Chondrocyte (in vitro differentiated cells): ENCODE results near the gene RPSA. TPM values are rescaled to one million over a fixed set of nuclear protein-coding genes. Genes with fewer than 3 reads are reported as not detected.
"Not testable (repeated sequence)": the region's sequence is repeated elsewhere in the genome, so short reads cannot be mapped to it uniquely, and the experiment has no call there.

Source experiments
- DNase-seq: peaks from one replicate; pipeline ENCODE4 v3.0.0; 2021; ENCODE audit warnings: mixed read lengths, low spot score
- H3K27ac Mint-ChIP-seq: one replicate; pipeline ENCODE4 v1.8.0; 2021; ENCODE audit warnings: mild to moderate bottlenecking, moderate library complexity, mixed read lengths; ENCODE audit not compliant: unreplicated experiment
- H3K27me3 Mint-ChIP-seq: 2 replicates; pipeline ENCODE4 v1.8.0; 2021; ENCODE audit warnings: low read depth, mixed read lengths
- H3K36me3 Mint-ChIP-seq: 2 replicates; pipeline ENCODE4 v1.8.0; 2021; ENCODE audit warnings: low read depth, mixed read lengths
- H3K4me1 Mint-ChIP-seq: 2 replicates; pipeline ENCODE4 v1.8.0; 2021; ENCODE audit warnings: low read depth, mild to moderate bottlenecking, mixed read lengths
- H3K4me3 Mint-ChIP-seq: one replicate; pipeline ENCODE4 v1.8.0; 2021; ENCODE audit warnings: mild to moderate bottlenecking, moderate library complexity, mixed read lengths; ENCODE audit not compliant: unreplicated experiment
- H3K9me3 Mint-ChIP-seq: 2 replicates; pipeline ENCODE4 v1.8.0; 2021; ENCODE audit warnings: low read depth, mixed read lengths
- total RNA-seq: library from RNA; stranded (reverse); gene quantifications from 3 replicates; pipeline ENCODE4 v1.2.1, GENCODE V29; 2021
- TF ChIP-seq, protein P1 (sequence below): fragments of 200-600 bp; sonication (generic); IDR thresholded peaks from 2 replicates; pipeline ENCODE4 v1.5.0; 2021; ENCODE audit warnings: antibody characterized with exemption, mild to moderate bottlenecking, moderate library complexity

RPSA gene
- total RNA-seq, 1 donor from 2014 or later = 723 TPM

DNA sequence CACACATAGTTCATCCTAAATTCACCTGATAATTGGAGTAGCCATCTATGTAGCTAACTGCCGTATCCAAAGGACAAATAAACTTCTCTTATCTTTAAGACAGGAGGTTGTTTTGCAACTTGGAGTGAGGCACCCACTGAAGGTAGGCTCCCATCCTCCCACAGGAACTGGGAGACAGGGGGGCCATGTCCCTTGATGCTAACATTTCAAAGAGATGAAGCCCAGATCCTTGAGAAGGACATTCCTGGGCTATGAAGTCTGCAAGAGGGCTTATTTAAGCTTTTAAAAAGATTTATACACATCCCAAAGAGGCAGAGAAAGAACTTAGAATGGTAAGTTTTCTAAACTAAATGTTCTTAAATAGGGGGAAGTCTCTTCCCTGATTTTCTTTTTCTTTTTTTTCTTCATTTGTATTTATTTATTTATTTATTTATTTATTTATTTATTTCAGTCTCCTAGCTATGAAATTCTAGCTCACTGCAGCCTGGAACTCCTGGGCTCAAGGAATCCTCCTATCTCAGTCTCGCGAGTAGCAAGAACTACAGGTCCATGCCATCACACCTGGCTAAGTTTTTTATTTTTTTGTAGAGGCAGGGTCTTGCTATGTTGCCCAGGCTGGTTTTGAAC lies 48.2 kb downstream of the RPSA start:
- peaks cover 27% of the 10 kb centered on the region for H3K27me3 Mint-ChIP-seq
- no peak overlapping the region for H3K4me3 Mint-ChIP-seq
- TF ChIP-seq, protein P1, sequence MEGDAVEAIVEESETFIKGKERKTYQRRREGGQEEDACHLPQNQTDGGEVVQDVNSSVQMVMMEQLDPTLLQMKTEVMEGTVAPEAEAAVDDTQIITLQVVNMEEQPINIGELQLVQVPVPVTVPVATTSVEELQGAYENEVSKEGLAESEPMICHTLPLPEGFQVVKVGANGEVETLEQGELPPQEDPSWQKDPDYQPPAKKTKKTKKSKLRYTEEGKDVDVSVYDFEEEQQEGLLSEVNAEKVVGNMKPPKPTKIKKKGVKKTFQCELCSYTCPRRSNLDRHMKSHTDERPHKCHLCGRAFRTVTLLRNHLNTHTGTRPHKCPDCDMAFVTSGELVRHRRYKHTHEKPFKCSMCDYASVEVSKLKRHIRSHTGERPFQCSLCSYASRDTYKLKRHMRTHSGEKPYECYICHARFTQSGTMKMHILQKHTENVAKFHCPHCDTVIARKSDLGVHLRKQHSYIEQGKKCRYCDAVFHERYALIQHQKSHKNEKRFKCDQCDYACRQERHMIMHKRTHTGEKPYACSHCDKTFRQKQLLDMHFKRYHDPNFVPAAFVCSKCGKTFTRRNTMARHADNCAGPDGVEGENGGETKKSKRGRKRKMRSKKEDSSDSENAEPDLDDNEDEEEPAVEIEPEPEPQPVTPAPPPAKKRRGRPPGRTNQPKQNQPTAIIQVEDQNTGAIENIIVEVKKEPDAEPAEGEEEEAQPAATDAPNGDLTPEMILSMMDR = no peak

DNA sequence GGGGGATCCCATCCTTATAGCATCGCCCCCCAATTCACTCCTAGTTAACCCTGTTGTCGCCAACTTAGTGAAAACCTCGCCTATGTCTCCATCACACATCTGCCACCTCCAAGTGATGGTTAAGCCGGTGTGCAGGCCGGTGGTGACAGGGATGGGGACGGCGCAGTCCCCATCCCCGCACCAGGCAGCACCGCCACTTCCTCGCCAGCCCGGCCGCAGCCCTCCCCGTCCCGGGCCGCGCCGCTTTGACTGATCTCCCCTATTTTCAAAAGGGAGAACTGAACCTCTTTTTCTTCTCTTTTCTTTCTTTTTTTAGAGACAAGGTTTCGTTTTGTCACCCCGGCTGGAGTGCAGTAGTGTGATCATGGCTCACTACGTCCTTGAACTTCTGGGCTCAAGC lies 49.6 kb downstream of the RPSA start:
- H3K36me3 Mint-ChIP-seq = no peaks in the 10 kb centered on the region
- no peak overlapping the region for H3K27ac Mint-ChIP-seq
- TF ChIP-seq, protein P1 = no peak
- H3K4me1 Mint-ChIP-seq = no peaks in the 10 kb centered on the region
- no peaks in the 10 kb centered on the region for H3K9me3 Mint-ChIP-seq
- H3K27me3 Mint-ChIP-seq = peaks cover 26% of the 10 kb centered on the region
- H3K4me3 Mint-ChIP-seq = no peak overlapping the region
- no peak for DNase-seq

More for the DNA sequence above, 48.2 kb downstream of the RPSA start:
- no peaks in the 10 kb centered on the region for H3K36me3 Mint-ChIP-seq
- H3K4me1 Mint-ChIP-seq = no peaks in the 10 kb centered on the region
- no peak for DNase-seq
- H3K9me3 Mint-ChIP-seq = no peaks in the 10 kb centered on the region
- H3K27ac Mint-ChIP-seq = no peak overlapping the region

DNA sequence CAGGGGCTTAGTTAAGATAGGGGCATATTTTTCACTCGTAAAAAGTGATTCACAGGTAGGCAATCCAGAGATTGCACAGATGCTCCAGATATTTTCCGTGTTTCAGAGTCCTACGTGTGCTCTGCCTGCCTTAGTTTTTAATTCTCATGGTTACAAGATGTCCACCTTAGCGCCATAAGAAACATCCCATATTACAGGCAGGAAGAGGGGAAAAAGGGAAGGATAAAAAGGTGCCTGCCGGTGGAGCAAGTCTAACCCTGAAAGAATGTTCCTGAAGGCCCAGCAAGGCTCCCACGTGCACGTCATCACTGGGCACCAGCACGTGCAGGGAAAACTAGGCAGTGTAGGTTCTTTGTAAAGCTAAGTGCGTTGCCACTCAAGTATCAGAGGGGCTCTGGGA lies 50.8 kb downstream of the RPSA start:
- Mint-ChIP-seq H3K9me3 (no peaks in the 10 kb centered on the region), H3K27ac (no peak overlapping the region), H3K36me3 (no peaks in the 10 kb centered on the region), H3K27me3 (peaks cover 21% of the 10 kb centered on the region), H3K4me3 (no peak overlapping the region), H3K4me1 (no peaks in the 10 kb centered on the region)
- no peak for DNase-seq
- TF ChIP-seq, protein P1 = no peak

DNA sequence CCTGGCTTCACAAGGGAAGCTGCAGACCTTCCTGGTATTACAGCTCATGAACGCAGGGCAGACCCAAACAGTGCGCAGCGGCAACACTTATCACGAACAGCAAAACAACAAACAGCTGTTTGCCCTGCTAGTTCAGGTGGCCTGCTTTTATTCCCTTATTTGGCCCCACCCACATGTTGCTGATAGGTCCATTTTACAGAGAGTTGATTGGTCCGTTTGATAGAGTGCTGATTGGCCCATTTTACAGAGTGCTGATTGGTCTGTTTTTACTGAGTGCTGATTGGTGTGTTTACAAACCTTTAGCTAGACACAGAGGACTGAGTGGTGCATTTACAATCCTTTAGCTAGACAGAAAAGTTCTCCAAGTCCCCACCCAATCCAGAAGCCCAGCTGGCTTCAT lies 52.1 kb downstream of the RPSA start:
- not testable (repeated sequence) for DNase-seq, H3K4me3 Mint-ChIP-seq, H3K4me1 Mint-ChIP-seq, H3K36me3 Mint-ChIP-seq, H3K27ac Mint-ChIP-seq, H3K9me3 Mint-ChIP-seq
- H3K27me3 Mint-ChIP-seq = peaks cover 21% of the 10 kb centered on the region

DNA sequence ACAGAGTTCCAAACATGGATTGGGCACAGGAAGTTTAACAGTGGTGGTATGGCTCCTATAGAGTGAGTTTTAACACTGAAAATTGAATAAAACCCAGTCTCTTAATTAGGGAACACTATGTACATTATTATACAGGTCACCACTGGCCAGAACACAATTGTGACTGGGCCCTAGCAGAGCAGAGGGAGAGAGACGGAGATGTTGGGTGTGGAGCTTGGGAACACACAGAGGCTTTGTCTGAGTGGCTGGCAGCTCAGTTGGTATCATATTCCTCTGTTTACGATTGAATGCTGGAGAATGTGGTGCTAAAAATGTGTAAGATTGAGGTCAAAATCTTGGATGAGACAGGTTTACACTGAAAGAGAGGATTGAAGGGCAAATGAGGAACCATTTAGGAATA lies 54.2 kb downstream of the RPSA start:
- Mint-ChIP-seq H3K4me1 (no peaks in the 10 kb centered on the region), H3K36me3 (no peaks in the 10 kb centered on the region), H3K9me3 (no peaks in the 10 kb centered on the region), H3K27me3 (peaks cover 25% of the 10 kb centered on the region), H3K4me3 (no peak overlapping the region), H3K27ac (no peak overlapping the region)
- DNase-seq = no peak
- TF ChIP-seq, protein P1 = no peak

Other genes starting within 250 kb of the RPSA start
- gene XIRP1, start 214.1 kb upstream of the RPSA start, total RNA-seq = 0.10 TPM in 2 of 3 replicates, not detected in the other
- gene CX3CR1, start 126.7 kb upstream of the RPSA start, total RNA-seq = 0.12 TPM in 1 of 3 replicates, not detected in the others
- not detected in 3 replicates for gene CCR8, start 77.0 kb upstream of the RPSA start, total RNA-seq
- gene SLC25A38, start 23.4 kb upstream of the RPSA start, total RNA-seq = 26.3 to 29.5 TPM (median 26.5 TPM) in 3 replicates
- gene MOBP, start 61.0 kb downstream of the RPSA start, total RNA-seq = not detected in 3 replicates